ENCODE measurements around the gene LHFPL3.

LHFPL3 gene

GRCh38 chr7:104444017-104444416 lies 115.6 kb downstream of the LHFPL3 start:
- TF ChIP-seq HDGF (IDR thresholded peaks at IDR 0.05; ENCODE audit: borderline replicate concordance) (no peak), FOXA1 (IDR thresholded peaks at IDR 0.05) (no peak), FOXM1 (IDR thresholded peaks at IDR 0.05; ENCODE audit: borderline replicate concordance) (no peak), BHLHE40 (IDR thresholded peaks at IDR 0.05; ENCODE audit: borderline replicate concordance) (no peak), PKNOX1 (IDR thresholded peaks at IDR 0.05) (no peak), LEF1 (IDR thresholded peaks at IDR 0.05; ENCODE audit: borderline replicate concordance) (no peak), NFRKB (IDR thresholded peaks at IDR 0.05) (no peak), FOXK2 (IDR thresholded peaks at IDR 0.05) (no peak), SUZ12 (IDR thresholded peaks at IDR 0.05) (no peak), TARDBP (IDR thresholded peaks at IDR 0.05) (no peak), CTBP1 (IDR thresholded peaks at IDR 0.05; ENCODE audit: borderline replicate concordance) (no peak), ZNF384 (IDR thresholded peaks at IDR 0.05) (no peak), L3MBTL2 (conservative IDR thresholded peaks at IDR 0.05) (no peak)
- POLR2A ChIA-PET, result no interaction called here
- DNase-seq (ENCODE audit: extremely low spot score), result no peak
- CTCF ChIA-PET, result no interaction called here

GRCh38 chr7:104445393-104445792 lies 117.0 kb downstream of the LHFPL3 start:
- TF ChIP-seq ELF4 (IDR thresholded peaks at IDR 0.05), result no peak
- TF ChIP-seq FOXM1 (IDR thresholded peaks at IDR 0.05; ENCODE audit: borderline replicate concordance), result no peak
- TF ChIP-seq FOXK2 (IDR thresholded peaks at IDR 0.05), result no peak
- TF ChIP-seq PKNOX1 (IDR thresholded peaks at IDR 0.05), result no peak
- TF ChIP-seq CTBP1 (IDR thresholded peaks at IDR 0.05; ENCODE audit: borderline replicate concordance), result no peak
- TF ChIP-seq ARNT (IDR thresholded peaks at IDR 0.05), result no peak
- no peak for TF ChIP-seq HDGF (IDR thresholded peaks at IDR 0.05; ENCODE audit: borderline replicate concordance)
- TF ChIP-seq LEF1 (IDR thresholded peaks at IDR 0.05; ENCODE audit: borderline replicate concordance), result no peak
- TF ChIP-seq ZNF384 (IDR thresholded peaks at IDR 0.05), result no peak
- no peak for TF ChIP-seq SP1 (IDR thresholded peaks at IDR 0.05)
- TF ChIP-seq SUZ12 (IDR thresholded peaks at IDR 0.05), result no peak
- TF ChIP-seq TARDBP (IDR thresholded peaks at IDR 0.05), result no peak
- TF ChIP-seq NFRKB (IDR thresholded peaks at IDR 0.05), result no peak
- ChIA-PET POLR2A (no interaction called here), CTCF (no interaction called here)
- no peak for DNase-seq (ENCODE audit: extremely low spot score)

- TF ChIP-seq TARDBP (IDR thresholded peaks at IDR 0.05), result no peak
- TF ChIP-seq FOXA1 (IDR thresholded peaks at IDR 0.05), result no peak
- no peak for TF ChIP-seq ARNT (IDR thresholded peaks at IDR 0.05)
- TF ChIP-seq SP1 (IDR thresholded peaks at IDR 0.05), result no peak
- TF ChIP-seq FOXM1 (IDR thresholded peaks at IDR 0.05; ENCODE audit: borderline replicate concordance), result no peak
- TF ChIP-seq ELF4 (IDR thresholded peaks at IDR 0.05), result no peak
- TF ChIP-seq ZNF384 (IDR thresholded peaks at IDR 0.05), result no peak
- POLR2A ChIA-PET, result no interaction called here
- CTCF ChIA-PET, result no interaction called here
- DNase-seq (ENCODE audit: extremely low spot score), result no peak
Observed at GRCh38 chr7:104450861-104451260, 122.5 kb downstream of the LHFPL3 start.

GRCh38 chr7:104453190-104453589 lies 124.8 kb downstream of the LHFPL3 start:
- DNase-seq (ENCODE audit: extremely low spot score), result no peak
- ChIA-PET POLR2A (no interaction called here), CTCF (no interaction called here)
- TF ChIP-seq ARNT (IDR thresholded peaks at IDR 0.05) (no peak), SUZ12 (IDR thresholded peaks at IDR 0.05) (no peak), FOXK2 (IDR thresholded peaks at IDR 0.05) (no peak), TARDBP (IDR thresholded peaks at IDR 0.05) (no peak), NFRKB (IDR thresholded peaks at IDR 0.05) (no peak), L3MBTL2 (conservative IDR thresholded peaks at IDR 0.05) (no peak), SP1 (IDR thresholded peaks at IDR 0.05) (no peak), CTBP1 (IDR thresholded peaks at IDR 0.05; ENCODE audit: borderline replicate concordance) (no peak), PKNOX1 (IDR thresholded peaks at IDR 0.05) (no peak), ZNF384 (IDR thresholded peaks at IDR 0.05) (no peak), FOXM1 (IDR thresholded peaks at IDR 0.05; ENCODE audit: borderline replicate concordance) (no peak), HDGF (IDR thresholded peaks at IDR 0.05; ENCODE audit: borderline replicate concordance) (no peak), BHLHE40 (IDR thresholded peaks at IDR 0.05; ENCODE audit: borderline replicate concordance) (no peak), LEF1 (IDR thresholded peaks at IDR 0.05; ENCODE audit: borderline replicate concordance) (no peak), ELF4 (IDR thresholded peaks at IDR 0.05) (no peak)

- TF ChIP-seq SP1 (IDR thresholded peaks at IDR 0.05) (no peak), FOXK2 (IDR thresholded peaks at IDR 0.05) (no peak), BHLHE40 (IDR thresholded peaks at IDR 0.05; ENCODE audit: borderline replicate concordance) (no peak), SUZ12 (IDR thresholded peaks at IDR 0.05) (no peak), FOXM1 (IDR thresholded peaks at IDR 0.05; ENCODE audit: borderline replicate concordance) (no peak), HDGF (IDR thresholded peaks at IDR 0.05; ENCODE audit: borderline replicate concordance) (no peak), ARNT (IDR thresholded peaks at IDR 0.05) (no peak), PKNOX1 (IDR thresholded peaks at IDR 0.05) (no peak), CTBP1 (IDR thresholded peaks at IDR 0.05; ENCODE audit: borderline replicate concordance) (no peak), FOXA1 (IDR thresholded peaks at IDR 0.05) (no peak), NFRKB (IDR thresholded peaks at IDR 0.05) (no peak), ZNF384 (IDR thresholded peaks at IDR 0.05) (no peak), TARDBP (IDR thresholded peaks at IDR 0.05) (no peak), ELF4 (IDR thresholded peaks at IDR 0.05) (no peak), LEF1 (IDR thresholded peaks at IDR 0.05; ENCODE audit: borderline replicate concordance) (no peak)
- CTCF ChIA-PET, result no interaction called here
Observed at GRCh38 chr7:104458875-104459274, 130.5 kb downstream of the LHFPL3 start.

More at GRCh38 chr7:104458875-104459274, 130.5 kb downstream of the LHFPL3 start:
- POLR2A ChIA-PET, result no interaction called here
- DNase-seq (ENCODE audit: extremely low spot score), result no peak

All from HEK293T (cell line).